ENCODE results near the gene NFASC.

Gene NFASC

DNA sequence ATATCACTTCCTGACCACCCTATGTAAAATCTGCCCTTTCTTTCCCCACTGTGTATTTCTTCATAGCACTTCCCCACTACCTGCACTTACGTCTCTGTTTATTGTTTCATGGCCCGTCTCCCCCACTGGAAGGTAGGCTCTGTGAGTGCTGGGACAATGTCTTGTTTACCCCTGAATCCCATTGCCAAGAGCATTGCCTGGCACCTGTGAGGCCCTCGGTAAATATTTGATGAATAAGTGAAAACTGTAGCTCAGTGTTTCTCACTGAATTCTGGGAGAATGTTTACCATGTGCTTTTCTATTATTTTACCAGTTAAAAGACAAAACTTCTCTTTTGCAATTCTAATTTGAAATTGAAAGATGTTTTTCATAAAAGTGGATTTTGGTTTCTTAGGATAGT, 11.8 kb downstream of the NFASC start:
- TF ChIP-seq EZH2phosphoT487 (IDR thresholded peaks at IDR 0.05; ENCODE audit: borderline replicate concordance, low read length): no peak
- TF ChIP-seq, protein P1, sequence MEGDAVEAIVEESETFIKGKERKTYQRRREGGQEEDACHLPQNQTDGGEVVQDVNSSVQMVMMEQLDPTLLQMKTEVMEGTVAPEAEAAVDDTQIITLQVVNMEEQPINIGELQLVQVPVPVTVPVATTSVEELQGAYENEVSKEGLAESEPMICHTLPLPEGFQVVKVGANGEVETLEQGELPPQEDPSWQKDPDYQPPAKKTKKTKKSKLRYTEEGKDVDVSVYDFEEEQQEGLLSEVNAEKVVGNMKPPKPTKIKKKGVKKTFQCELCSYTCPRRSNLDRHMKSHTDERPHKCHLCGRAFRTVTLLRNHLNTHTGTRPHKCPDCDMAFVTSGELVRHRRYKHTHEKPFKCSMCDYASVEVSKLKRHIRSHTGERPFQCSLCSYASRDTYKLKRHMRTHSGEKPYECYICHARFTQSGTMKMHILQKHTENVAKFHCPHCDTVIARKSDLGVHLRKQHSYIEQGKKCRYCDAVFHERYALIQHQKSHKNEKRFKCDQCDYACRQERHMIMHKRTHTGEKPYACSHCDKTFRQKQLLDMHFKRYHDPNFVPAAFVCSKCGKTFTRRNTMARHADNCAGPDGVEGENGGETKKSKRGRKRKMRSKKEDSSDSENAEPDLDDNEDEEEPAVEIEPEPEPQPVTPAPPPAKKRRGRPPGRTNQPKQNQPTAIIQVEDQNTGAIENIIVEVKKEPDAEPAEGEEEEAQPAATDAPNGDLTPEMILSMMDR (IDR thresholded peaks at IDR 0.05; ENCODE audit: low read depth, low read length, poor library complexity, severe bottlenecking): no peak
- no peak overlapping the region for H3K4me2 ChIP-seq (ENCODE audit: low read length)
- no peak overlapping the region for H3K27ac ChIP-seq (ENCODE audit: low read depth, low read length)

DNA sequence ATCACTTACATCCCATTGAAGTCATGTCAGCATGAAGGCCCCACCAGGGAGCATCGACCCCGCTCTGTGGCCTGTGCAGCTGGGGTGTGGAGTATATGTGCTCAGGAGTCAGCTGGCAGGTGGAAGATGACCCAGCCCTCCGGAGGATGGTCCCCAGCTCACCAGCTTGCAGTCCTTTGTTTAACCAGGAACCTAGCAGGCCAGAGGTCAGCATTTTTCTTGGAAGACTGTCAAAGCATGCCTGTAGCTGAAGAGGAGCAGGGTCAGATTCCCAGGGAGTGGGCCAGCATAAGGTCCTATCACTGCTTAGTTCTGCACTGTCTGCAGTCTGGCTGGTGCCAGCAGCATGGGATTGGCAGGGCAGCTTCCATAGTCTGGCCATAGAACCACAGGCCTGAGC, 12.7 kb downstream of the NFASC start:
- no peaks in the 10 kb centered on the region for H3F3A ChIP-seq (ENCODE audit: control insufficient read depth, insufficient read depth)
- H3K27me3 ChIP-seq (ENCODE audit: control insufficient read depth, low read length): peaks cover 22% of the 10 kb centered on the region
- no peaks in the 10 kb centered on the region for H3K9me3 ChIP-seq (ENCODE audit: control insufficient read depth, insufficient read depth, low read length)
- TF ChIP-seq, protein P1 (IDR thresholded peaks at IDR 0.05; ENCODE audit: low read depth, low read length, poor library complexity, severe bottlenecking): no peak
- no peak for TF ChIP-seq EZH2phosphoT487 (IDR thresholded peaks at IDR 0.05; ENCODE audit: borderline replicate concordance, low read length)
- H3K4me1 ChIP-seq (ENCODE audit: control insufficient read depth, low read length): no peaks in the 10 kb centered on the region
- no peaks in the 10 kb centered on the region for H4K20me1 ChIP-seq (ENCODE audit: control insufficient read depth, insufficient read depth, low read depth, low read length)
- H3K4me2 ChIP-seq (ENCODE audit: low read length): no peak overlapping the region
- no peaks in the 10 kb centered on the region for H3K9me2 ChIP-seq (replicated peaks; ENCODE audit: control insufficient read depth, low read length)
- H3K79me2 ChIP-seq (ENCODE audit: control insufficient read depth, low read length): no peaks in the 10 kb centered on the region
- no peak overlapping the region for H3K4me3 ChIP-seq (ENCODE audit: low read length)
- H3K27ac ChIP-seq (ENCODE audit: low read depth, low read length): no peak overlapping the region
- no peaks in the 10 kb centered on the region for H3K36me3 ChIP-seq (ENCODE audit: control insufficient read depth, low read length)

More for the DNA sequence above, 11.8 kb downstream of the NFASC start:
- H3K79me2 ChIP-seq (ENCODE audit: control insufficient read depth, low read length): no peaks in the 10 kb centered on the region
- no peaks in the 10 kb centered on the region for H3K36me3 ChIP-seq (ENCODE audit: control insufficient read depth, low read length)
- no peak overlapping the region for H3K4me3 ChIP-seq (ENCODE audit: low read length)
- no peaks in the 10 kb centered on the region for H3K9me2 ChIP-seq (replicated peaks; ENCODE audit: control insufficient read depth, low read length)
- no peaks in the 10 kb centered on the region for H3F3A ChIP-seq (ENCODE audit: control insufficient read depth, insufficient read depth)
- H4K20me1 ChIP-seq (ENCODE audit: control insufficient read depth, insufficient read depth, low read depth, low read length): no peaks in the 10 kb centered on the region
- H3K27me3 ChIP-seq (ENCODE audit: control insufficient read depth, low read length): peaks cover 14% of the 10 kb centered on the region
- no peaks in the 10 kb centered on the region for H3K4me1 ChIP-seq (ENCODE audit: control insufficient read depth, low read length)
- no peaks in the 10 kb centered on the region for H3K9me3 ChIP-seq (ENCODE audit: control insufficient read depth, insufficient read depth, low read length)

DNA sequence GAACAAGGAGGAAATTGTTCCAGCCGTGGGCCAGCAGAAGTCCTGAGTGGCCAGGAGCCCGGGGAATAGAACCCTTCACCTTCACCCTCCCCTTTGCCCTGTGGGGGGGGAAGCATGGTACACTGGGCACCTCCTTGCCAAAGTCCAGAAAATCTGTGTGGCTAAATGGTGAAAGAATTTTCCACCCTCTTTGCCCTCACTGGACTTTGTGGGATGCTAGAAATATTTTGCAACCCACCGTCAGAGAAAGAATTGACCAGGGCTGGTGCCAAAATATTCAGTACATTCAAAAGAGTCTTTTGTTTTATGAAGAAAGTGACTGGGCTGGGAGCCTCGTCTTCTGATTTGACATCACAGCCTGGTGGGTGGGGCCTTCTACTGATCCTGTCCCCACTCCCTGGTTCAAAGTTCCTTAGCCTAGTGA, 14.6 kb downstream of the NFASC start:
- H3K9me2 ChIP-seq (replicated peaks; ENCODE audit: control insufficient read depth, low read length): no peaks in the 10 kb centered on the region
- no peaks in the 10 kb centered on the region for H3K36me3 ChIP-seq (ENCODE audit: control insufficient read depth, low read length)
- no peaks in the 10 kb centered on the region for H3K4me1 ChIP-seq (ENCODE audit: control insufficient read depth, low read length)
- H3K79me2 ChIP-seq (ENCODE audit: control insufficient read depth, low read length): no peaks in the 10 kb centered on the region
- TF ChIP-seq, protein P1 (IDR thresholded peaks at IDR 0.05; ENCODE audit: low read depth, low read length, poor library complexity, severe bottlenecking): no peak
- no peak for TF ChIP-seq EZH2phosphoT487 (IDR thresholded peaks at IDR 0.05; ENCODE audit: borderline replicate concordance, low read length)
- H3K4me3 ChIP-seq (ENCODE audit: low read length): no peak overlapping the region
- peaks cover 40% of the 10 kb centered on the region for H3K27me3 ChIP-seq (ENCODE audit: control insufficient read depth, low read length)
- no peaks in the 10 kb centered on the region for H3K9me3 ChIP-seq (ENCODE audit: control insufficient read depth, insufficient read depth, low read length)
- no peaks in the 10 kb centered on the region for H3F3A ChIP-seq (ENCODE audit: control insufficient read depth, insufficient read depth)
- H4K20me1 ChIP-seq (ENCODE audit: control insufficient read depth, insufficient read depth, low read depth, low read length): no peaks in the 10 kb centered on the region
- no peak overlapping the region for H3K4me2 ChIP-seq (ENCODE audit: low read length)
- no peak overlapping the region for H3K27ac ChIP-seq (ENCODE audit: low read depth, low read length)
